ENCODE measurements around the gene PIBF1.

DNA sequence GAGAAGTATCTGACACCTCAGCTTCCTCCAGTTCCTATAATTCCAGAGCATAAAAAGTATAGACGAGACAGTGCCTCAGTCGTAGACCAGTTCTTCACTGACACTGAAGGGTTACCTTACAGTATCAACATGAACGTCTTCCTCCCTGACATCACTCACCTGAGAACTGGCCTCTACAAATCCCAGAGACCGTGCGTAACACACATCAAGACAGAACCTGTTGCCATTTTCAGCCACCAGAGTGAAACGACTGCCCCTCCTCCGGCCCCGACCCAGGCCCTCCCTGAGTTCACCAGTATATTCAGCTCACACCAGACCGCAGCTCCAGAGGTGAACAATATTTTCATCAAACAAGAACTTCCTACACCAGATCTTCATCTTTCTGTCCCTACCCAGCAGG is 279.9 kb downstream of the PIBF1 start:
- TF ChIP-seq, protein P1, sequence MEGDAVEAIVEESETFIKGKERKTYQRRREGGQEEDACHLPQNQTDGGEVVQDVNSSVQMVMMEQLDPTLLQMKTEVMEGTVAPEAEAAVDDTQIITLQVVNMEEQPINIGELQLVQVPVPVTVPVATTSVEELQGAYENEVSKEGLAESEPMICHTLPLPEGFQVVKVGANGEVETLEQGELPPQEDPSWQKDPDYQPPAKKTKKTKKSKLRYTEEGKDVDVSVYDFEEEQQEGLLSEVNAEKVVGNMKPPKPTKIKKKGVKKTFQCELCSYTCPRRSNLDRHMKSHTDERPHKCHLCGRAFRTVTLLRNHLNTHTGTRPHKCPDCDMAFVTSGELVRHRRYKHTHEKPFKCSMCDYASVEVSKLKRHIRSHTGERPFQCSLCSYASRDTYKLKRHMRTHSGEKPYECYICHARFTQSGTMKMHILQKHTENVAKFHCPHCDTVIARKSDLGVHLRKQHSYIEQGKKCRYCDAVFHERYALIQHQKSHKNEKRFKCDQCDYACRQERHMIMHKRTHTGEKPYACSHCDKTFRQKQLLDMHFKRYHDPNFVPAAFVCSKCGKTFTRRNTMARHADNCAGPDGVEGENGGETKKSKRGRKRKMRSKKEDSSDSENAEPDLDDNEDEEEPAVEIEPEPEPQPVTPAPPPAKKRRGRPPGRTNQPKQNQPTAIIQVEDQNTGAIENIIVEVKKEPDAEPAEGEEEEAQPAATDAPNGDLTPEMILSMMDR (IDR thresholded peaks at IDR 0.05) = no peak
- no peak for TF ChIP-seq ZFX (IDR thresholded peaks at IDR 0.05; ENCODE audit: borderline replicate concordance)
